Caco-2 (cell line): Measurements from ENCODE around the gene TRPC4AP. TPM values are rescaled to one million over a fixed set of nuclear protein-coding genes. Genes with fewer than 3 reads are reported as not detected.

ENCODE experiments used
- BruUV-seq: library from RNA; stranded (reverse); fragments of 400-500 nt; replicated peaks from 2 replicates; lab custom pipeline; 2021; lab: Mats Ljungman, UMichigan
- CTCF ChIA-PET: fragments of 300-600 bp; sonication (Branson Sonifier 250); formaldehyde crosslinking; loops from one replicate; lab custom pipeline; 2022; ENCODE audit warnings: antibody characterized with exemption; lab: Charles Lee
- POLR2A ChIA-PET: fragments of 300-600 bp; sonication (Branson Sonifier 250); formaldehyde crosslinking; loops from one replicate; lab custom pipeline; 2022; ENCODE audit warnings: antibody characterized with exemption; lab: Charles Lee
- DNase-seq, 2 experiments: peaks; one replicate each; pipeline versions ENCODE4 v3.0.0 to v3.0.0-alpha.2; 2020 to 2022
- H3K27me3 ChIP-seq: replicated peaks from 2 replicates; pipeline ENCODE4 v1.6.0; 2011; ENCODE audit warnings: low read length; ENCODE audit not compliant: control insufficient read depth, insufficient read depth
- H3K36me3 ChIP-seq: 2 replicates; pipeline ENCODE4 v1.5.1; 2011; ENCODE audit warnings: low read length; ENCODE audit not compliant: control insufficient read depth, insufficient read depth
- H3K4me1 ChIP-seq: fragments of 250-450 bp; sonication (Bioruptor Pico); 2 replicates; pipeline ENCODE4 v1.5.1; 2020; ENCODE audit warnings: mild to moderate bottlenecking
- H3K4me3 ChIP-seq: 2 replicates; pipeline ENCODE4 v1.5.1; 2011; ENCODE audit warnings: low read depth, mild to moderate bottlenecking, control low read depth, low read length
- H3K9me3 ChIP-seq: fragments of 250-450 bp; sonication (Bioruptor Pico); 2 replicates; pipeline ENCODE4 v1.5.1; 2020; ENCODE audit warnings: mild to moderate bottlenecking, moderate library complexity
- H3K27ac Mint-ChIP-seq: one replicate; pipeline ENCODE4 v1.8.0; 2022; ENCODE audit warnings: mixed read lengths; ENCODE audit not compliant: unreplicated experiment
- H3K27me3 Mint-ChIP-seq: one replicate; pipeline ENCODE4 v1.8.0; 2022; ENCODE audit warnings: mixed read lengths; ENCODE audit not compliant: insufficient read depth, unreplicated experiment
- H3K36me3 Mint-ChIP-seq: one replicate; pipeline ENCODE4 v1.8.0; 2022; ENCODE audit warnings: mild to moderate bottlenecking, mixed read lengths; ENCODE audit not compliant: insufficient read depth, unreplicated experiment
- H3K4me1 Mint-ChIP-seq: one replicate; pipeline ENCODE4 v1.8.0; 2022; ENCODE audit warnings: low read depth, mixed read lengths; ENCODE audit not compliant: unreplicated experiment
- H3K4me3 Mint-ChIP-seq: one replicate; pipeline ENCODE4 v1.8.0; 2022; ENCODE audit warnings: mild to moderate bottlenecking, moderate library complexity, mixed read lengths; ENCODE audit not compliant: unreplicated experiment
- H3K9me3 Mint-ChIP-seq: one replicate; pipeline ENCODE4 v1.8.0; 2022; ENCODE audit warnings: mixed read lengths; ENCODE audit not compliant: unreplicated experiment
- intact Hi-C: fragments of 100-400 bp; cut with micrococcal nuclease; formaldehyde crosslinking; loops from one replicate; pipeline ENCODE4 v1.10.0; 2022; ENCODE audit not compliant: unreplicated experiment
- microRNA-seq: library from miRNA; unstranded; fragments of <30 nt; microRNA quantifications from one replicate; pipeline ENCODE4 v1.2.0, GENCODE V29; 2022
- total RNA-seq: library from RNA; stranded (reverse); gene quantifications from 2 replicates; pipeline ENCODE4 v1.2.3, GENCODE V29; 2022
- TF ChIP-seq, protein P1 (sequence below), 2 experiments: fragments of 200-600 bp in 1 of 2; IDR thresholded peaks; 1 replicate in 1 of 2; 2 replicates in 1 of 2; pipeline versions ENCODE4 v1.5.1 to v1.8.0; 2011 to 2022; ENCODE audit warnings: antibody characterized with exemption in 1 of 2, control low read depth in 1 of 2, inconsistent platforms in 1 of 2, low read depth in 1 of 2, low read length in 1 of 2, mild to moderate bottlenecking in 1 of 2, moderate library complexity in 1 of 2; ENCODE audit not compliant: insufficient read depth in 1 of 2, severe bottlenecking in 1 of 2, unreplicated experiment in 1 of 2

TRPC4AP gene
- total RNA-seq, 1 experiment from 2014 or later: 144 TPM

DNA sequence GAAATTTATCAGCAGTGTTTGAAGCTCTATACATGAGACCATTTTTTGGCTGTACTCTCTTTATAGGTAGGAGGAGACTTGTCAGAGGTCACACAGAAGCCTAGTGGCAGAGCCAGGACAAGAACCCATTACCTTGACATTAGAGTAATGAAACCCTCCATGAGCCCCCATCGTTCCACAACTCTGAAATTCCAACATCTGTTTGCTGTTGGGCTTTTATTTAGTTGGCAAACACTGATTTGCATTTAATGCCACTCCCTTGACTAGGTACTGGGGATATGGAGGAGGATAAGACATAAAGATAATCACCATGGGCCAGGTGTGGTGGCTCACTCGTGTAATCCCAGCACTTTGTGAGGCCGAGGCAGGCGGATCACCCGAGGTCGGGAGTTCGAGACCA is 138.6 kb downstream of the TRPC4AP start:
- ChIA-PET POLR2A (interaction anchor here (0.7 to 2.8 kb wide), 2 partner anchors 79 to 262 kb away, joined by 5 to 86 read pairs; partner anchors contain the start of gene ACSS2), CTCF (interaction anchor here (1.0 to 4.2 kb wide), 2 partner anchors 80 to 129 kb away, joined by 3 to 331 read pairs; partner anchors contain the start of genes ACSS2, GGT7 and NCOA6)
- TF ChIP-seq, protein P1, sequence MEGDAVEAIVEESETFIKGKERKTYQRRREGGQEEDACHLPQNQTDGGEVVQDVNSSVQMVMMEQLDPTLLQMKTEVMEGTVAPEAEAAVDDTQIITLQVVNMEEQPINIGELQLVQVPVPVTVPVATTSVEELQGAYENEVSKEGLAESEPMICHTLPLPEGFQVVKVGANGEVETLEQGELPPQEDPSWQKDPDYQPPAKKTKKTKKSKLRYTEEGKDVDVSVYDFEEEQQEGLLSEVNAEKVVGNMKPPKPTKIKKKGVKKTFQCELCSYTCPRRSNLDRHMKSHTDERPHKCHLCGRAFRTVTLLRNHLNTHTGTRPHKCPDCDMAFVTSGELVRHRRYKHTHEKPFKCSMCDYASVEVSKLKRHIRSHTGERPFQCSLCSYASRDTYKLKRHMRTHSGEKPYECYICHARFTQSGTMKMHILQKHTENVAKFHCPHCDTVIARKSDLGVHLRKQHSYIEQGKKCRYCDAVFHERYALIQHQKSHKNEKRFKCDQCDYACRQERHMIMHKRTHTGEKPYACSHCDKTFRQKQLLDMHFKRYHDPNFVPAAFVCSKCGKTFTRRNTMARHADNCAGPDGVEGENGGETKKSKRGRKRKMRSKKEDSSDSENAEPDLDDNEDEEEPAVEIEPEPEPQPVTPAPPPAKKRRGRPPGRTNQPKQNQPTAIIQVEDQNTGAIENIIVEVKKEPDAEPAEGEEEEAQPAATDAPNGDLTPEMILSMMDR (IDR thresholded peaks at IDR 0.05; ENCODE audit: insufficient read depth in 1 of 2, low read depth in 1 of 2, low read length in 1 of 2, severe bottlenecking in 1 of 2, unreplicated experiment in 1 of 2): no peak
- no peak overlapping the region for H3K4me3 ChIP-seq
- Mint-ChIP-seq H3K9me3 (no peaks in the 10 kb centered on the region), H3K4me1 (peaks cover 25% of the 10 kb centered on the region), H3K4me3 (no peak overlapping the region), H3K36me3 (peaks cover 28% of the 10 kb centered on the region), H3K27ac (no peak overlapping the region), H3K27me3 (no peaks in the 10 kb centered on the region)
- no peaks in the 10 kb centered on the region for H3K36me3 ChIP-seq
- intact Hi-C loops: loop anchor here (10.0 kb wide), 1 partner anchor 251 kb away; no protein-coding TSS in a partner anchor
- DNase-seq: no peak
- no TSS peak for BruUV-seq
- H3K9me3 ChIP-seq: no peaks in the 10 kb centered on the region
- no peaks in the 10 kb centered on the region for H3K27me3 ChIP-seq
- peaks cover 5% of the 10 kb centered on the region for H3K4me1 ChIP-seq

DNA sequence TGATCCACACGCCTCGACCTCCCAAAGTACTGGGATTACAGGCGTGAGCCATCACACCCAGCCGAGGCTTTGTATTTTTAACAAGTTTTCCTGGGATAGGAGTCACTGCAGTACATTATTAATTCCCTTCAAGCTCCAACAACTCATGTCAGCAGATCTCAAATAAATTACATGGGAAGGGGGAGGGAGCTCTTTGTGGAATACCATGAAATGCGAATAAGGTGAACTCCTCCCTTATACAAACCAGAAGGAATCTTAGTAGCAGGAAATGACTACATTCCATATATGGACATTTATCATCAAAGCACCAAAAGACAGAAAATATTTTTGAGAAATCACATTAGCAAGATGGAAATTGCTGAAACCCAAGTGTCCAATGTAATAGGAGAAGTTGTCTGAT is 139.9 kb downstream of the TRPC4AP start:
- DNase-seq: no peak
- Mint-ChIP-seq H3K4me1 (peaks cover 25% of the 10 kb centered on the region), H3K27me3 (no peaks in the 10 kb centered on the region), H3K27ac (no peak overlapping the region), H3K9me3 (no peaks in the 10 kb centered on the region), H3K4me3 (no peak overlapping the region), H3K36me3 (peaks cover 29% of the 10 kb centered on the region)
- TF ChIP-seq, protein P1 (IDR thresholded peaks at IDR 0.05; ENCODE audit: insufficient read depth in 1 of 2, low read depth in 1 of 2, low read length in 1 of 2, severe bottlenecking in 1 of 2, unreplicated experiment in 1 of 2): no peak
- no peak overlapping the region for H3K4me3 ChIP-seq
- H3K9me3 ChIP-seq: no peaks in the 10 kb centered on the region
- peaks cover 5% of the 10 kb centered on the region for H3K4me1 ChIP-seq
- no peaks in the 10 kb centered on the region for H3K36me3 ChIP-seq
- POLR2A ChIA-PET: no interaction called here
- no TSS peak for BruUV-seq
- CTCF ChIA-PET: interaction anchor here (0.6 kb wide), 1 partner anchor 144 kb away, joined by 3 read pairs; no protein-coding TSS in a partner anchor
- intact Hi-C loops: loop anchor here (10.0 kb wide), 1 partner anchor 252 kb away; no protein-coding TSS in a partner anchor
- H3K27me3 ChIP-seq: no peaks in the 10 kb centered on the region

Small RNA genes lying within 50 kb of the gene (microRNA-seq; reads per million reads assigned to microRNA genes)
- gene MIR499A: not detected
- not detected for gene MIR499B

Other genes starting within 250 kb of the TRPC4AP start
- 42.0 and 46.2 TPM in 2 replicates for gene GGT7, start 220.0 kb downstream of the TRPC4AP start, total RNA-seq
- 64.5 and 76.0 TPM in 2 replicates for gene ACSS2, start 216.2 kb downstream of the TRPC4AP start, total RNA-seq
- 138 TPM in 2 replicates for gene GSS, start 137.0 kb downstream of the TRPC4AP start, total RNA-seq
- 1.9 and 2.5 TPM in 2 replicates for gene MYH7B, start 136.9 kb downstream of the TRPC4AP start, total RNA-seq
- gene EDEM2, start 54.5 kb upstream of the TRPC4AP start, total RNA-seq: 41.2 and 42.4 TPM in 2 replicates
- gene PROCR, start 79.3 kb upstream of the TRPC4AP start, total RNA-seq: 4.0 and 4.7 TPM in 2 replicates
- gene MMP24, start 133.9 kb upstream of the TRPC4AP start, total RNA-seq: 13.0 and 15.6 TPM in 2 replicates
- gene MMP24OS, start 185.3 kb upstream of the TRPC4AP start, total RNA-seq: 38.8 and 42.3 TPM in 2 replicates
- gene EIF6, start 192.0 kb upstream of the TRPC4AP start, total RNA-seq: 403 and 420 TPM in 2 replicates
- 0.09 TPM in 1 of 2 replicates, not detected in the other for gene FAM83C, start 199.6 kb upstream of the TRPC4AP start, total RNA-seq